ENCODE results near the gene KCNQ1OT1. TPM values are rescaled to one million over a fixed set of nuclear protein-coding genes. Genes with fewer than 3 reads are reported as not detected.

KCNQ1OT1 gene
- total RNA-seq, 2 donors from 2014 or later = 0.77 to 1.5 TPM

DNA sequence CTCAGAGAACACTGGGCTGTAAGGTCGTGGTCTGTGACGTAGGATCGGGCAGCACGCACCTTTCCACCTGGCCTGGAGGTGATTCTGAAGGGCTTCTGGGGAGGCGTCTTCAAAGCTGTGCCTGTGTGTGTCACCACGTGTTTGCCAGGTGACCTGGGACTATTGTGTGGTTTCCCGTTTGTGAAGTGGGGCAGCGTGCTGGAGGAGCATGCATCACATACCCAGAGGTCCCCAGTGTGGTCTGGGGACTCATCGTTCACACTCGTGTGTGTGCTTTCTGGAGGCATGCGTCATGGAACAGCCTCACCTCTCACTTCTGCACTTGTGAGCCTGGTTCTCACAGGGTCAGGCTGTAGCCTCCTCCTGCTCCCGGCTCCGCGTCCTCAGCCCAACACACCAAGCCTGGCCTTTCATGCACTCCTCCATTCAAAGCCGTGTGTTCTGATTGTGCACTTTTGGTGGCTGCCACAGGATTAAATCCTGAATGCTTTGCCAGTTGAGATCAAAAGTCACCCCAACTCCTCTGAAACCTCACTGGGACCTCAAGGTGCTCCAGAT, 106.3 kb downstream of the KCNQ1OT1 start:
- intact Hi-C loops (cut with DNase I) = no loop called here
- no peak overlapping the region for H3K27ac ChIP-seq
- no peak overlapping the region for H3K4me3 ChIP-seq
- H3K36me3 ChIP-seq = no peaks in the 10 kb centered on the region
- H3K27me3 ChIP-seq = no peaks in the 10 kb centered on the region
- no peaks in the 10 kb centered on the region for H3K4me1 ChIP-seq
- no peaks in the 10 kb centered on the region for H3K9me3 ChIP-seq
- H3K9ac ChIP-seq (ENCODE audit: low read depth in 2 of 2, low read length in 2 of 2) = no peak overlapping the region
- DNase-seq = no peak
- TF ChIP-seq, protein P1, sequence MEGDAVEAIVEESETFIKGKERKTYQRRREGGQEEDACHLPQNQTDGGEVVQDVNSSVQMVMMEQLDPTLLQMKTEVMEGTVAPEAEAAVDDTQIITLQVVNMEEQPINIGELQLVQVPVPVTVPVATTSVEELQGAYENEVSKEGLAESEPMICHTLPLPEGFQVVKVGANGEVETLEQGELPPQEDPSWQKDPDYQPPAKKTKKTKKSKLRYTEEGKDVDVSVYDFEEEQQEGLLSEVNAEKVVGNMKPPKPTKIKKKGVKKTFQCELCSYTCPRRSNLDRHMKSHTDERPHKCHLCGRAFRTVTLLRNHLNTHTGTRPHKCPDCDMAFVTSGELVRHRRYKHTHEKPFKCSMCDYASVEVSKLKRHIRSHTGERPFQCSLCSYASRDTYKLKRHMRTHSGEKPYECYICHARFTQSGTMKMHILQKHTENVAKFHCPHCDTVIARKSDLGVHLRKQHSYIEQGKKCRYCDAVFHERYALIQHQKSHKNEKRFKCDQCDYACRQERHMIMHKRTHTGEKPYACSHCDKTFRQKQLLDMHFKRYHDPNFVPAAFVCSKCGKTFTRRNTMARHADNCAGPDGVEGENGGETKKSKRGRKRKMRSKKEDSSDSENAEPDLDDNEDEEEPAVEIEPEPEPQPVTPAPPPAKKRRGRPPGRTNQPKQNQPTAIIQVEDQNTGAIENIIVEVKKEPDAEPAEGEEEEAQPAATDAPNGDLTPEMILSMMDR (IDR thresholded peaks at IDR 0.05) = no peak

DNA sequence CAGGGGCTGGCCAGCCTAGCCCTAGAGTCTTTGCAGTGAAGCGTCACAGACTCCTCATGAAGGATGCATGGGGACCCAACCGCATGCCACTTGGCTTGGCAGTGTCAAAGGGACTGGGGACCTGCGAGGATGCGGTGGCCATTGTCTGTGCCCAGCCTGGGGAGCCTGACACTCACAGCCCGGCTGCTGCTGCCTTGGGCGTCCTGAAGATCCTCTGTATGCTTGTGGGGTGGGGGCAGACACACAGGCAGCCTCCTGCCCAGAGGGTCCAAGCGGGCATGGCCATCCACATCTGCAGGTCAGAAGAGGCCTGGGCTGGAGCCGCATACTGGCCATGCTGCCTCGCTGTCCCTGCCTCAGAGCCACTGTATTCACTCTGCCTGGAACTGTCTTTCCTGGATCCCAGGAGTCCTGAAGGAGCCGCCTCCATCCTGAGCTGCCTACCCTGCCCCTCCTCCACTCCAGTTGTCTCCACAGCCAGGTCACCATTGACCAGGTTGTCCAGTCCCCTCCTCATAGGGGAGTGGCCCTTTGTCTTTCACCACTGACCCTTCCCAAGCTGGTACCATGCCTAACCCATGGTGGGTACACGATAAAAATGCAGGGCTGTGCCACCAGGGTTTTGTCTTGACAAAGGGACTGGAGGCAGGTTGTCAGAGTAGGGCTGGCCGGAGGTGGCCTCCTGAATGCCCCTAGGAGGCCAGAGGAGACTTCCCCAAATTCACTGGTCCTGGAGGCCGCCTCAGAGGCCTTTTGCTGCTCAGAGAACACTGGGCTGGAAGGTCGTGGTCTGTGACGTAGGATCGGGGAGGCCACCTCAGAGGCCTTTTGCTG, 107.0 kb downstream of the KCNQ1OT1 start:
- no peak overlapping the region for H3K27ac ChIP-seq
- TF ChIP-seq, protein P1 (IDR thresholded peaks at IDR 0.05) = no peak
- H3K4me3 ChIP-seq = no peak overlapping the region
- no peaks in the 10 kb centered on the region for H3K36me3 ChIP-seq
- H3K4me1 ChIP-seq = no peaks in the 10 kb centered on the region
- H3K9me3 ChIP-seq = no peaks in the 10 kb centered on the region
- intact Hi-C loops (cut with DNase I) = no loop called here
- no peak overlapping the region for H3K9ac ChIP-seq (ENCODE audit: low read depth in 2 of 2, low read length in 2 of 2)
- H3K27me3 ChIP-seq = no peaks in the 10 kb centered on the region
- DNase-seq = no peak

DNA sequence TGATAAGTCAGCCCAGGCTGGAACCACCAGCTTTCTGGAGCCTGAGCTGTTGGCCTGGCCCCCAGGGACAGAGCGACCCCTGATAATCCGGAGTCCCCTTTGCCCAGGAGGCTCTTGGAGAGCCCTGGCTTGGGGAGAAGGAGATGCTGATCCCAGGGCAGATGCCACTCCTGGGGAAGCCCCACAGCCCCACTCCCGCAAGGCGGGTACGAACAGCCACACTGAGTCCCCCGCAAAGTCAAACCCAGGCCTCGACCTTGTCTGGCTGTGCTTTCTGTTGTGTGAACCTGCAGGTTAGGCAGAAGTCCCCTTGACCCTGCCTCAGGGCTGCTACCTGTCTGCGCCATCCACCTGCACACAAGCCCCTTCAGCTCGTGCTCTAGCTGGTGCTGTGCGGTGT, 108.0 kb downstream of the KCNQ1OT1 start:
- DNase-seq = no peak
- Histone ChIP-seq H3K36me3 (no peaks in the 10 kb centered on the region), H3K9me3 (no peaks in the 10 kb centered on the region), H3K4me3 (no peak overlapping the region), H3K27ac (no peak overlapping the region), H3K27me3 (no peaks in the 10 kb centered on the region), H3K9ac (ENCODE audit: low read depth in 2 of 2, low read length in 2 of 2) (no peak overlapping the region), H3K4me1 (no peaks in the 10 kb centered on the region)
- intact Hi-C loops (cut with DNase I) = no loop called here
- TF ChIP-seq, protein P1 (IDR thresholded peaks at IDR 0.05) = no peak

DNA sequence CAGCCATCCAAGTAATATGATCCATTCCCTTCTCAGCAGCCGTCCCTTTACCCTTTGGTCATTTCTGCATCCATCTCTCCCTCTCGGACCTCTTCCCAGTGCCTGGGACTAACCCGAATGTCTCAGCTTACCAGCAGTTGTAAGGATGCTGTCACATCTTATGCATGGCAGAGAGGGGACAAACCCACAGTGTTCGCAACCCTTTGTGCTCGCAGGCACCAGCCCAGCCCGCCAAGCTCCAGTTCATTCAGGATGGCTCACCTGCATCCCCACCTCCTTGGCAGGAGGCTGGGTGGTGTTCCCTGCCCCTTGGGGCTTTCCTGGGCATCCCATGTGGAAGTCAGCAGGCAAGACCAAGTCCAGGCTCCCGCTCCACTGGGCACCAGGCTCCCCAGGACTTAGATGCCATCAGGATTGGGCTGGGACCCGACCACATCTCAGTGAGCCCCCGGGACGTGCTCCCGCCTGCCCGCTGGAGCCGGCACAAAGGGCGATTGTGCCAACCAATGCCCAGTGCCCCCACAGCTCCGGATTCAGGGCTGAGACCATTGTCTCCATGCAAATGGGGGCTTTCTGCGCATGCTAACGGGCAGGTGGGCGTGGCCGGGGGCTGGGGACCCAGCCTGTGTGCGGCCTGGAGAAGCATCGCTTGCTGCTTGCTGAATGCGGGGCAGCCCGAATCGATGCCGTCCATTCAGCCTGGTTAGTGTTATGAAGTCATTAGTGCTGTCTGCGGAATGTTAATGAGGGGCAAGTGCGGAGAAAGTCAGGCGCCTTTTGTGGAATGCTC, 108.6 kb downstream of the KCNQ1OT1 start:
- H3K36me3 ChIP-seq = no peaks in the 10 kb centered on the region
- H3K9ac ChIP-seq (ENCODE audit: low read depth in 2 of 2, low read length in 2 of 2) = no peak overlapping the region
- H3K4me1 ChIP-seq = no peaks in the 10 kb centered on the region
- H3K27me3 ChIP-seq = no peaks in the 10 kb centered on the region
- intact Hi-C loops (cut with DNase I) = no loop called here
- H3K4me3 ChIP-seq = no peak overlapping the region
- TF ChIP-seq, protein P1 (IDR thresholded peaks at IDR 0.05) = no peak
- DNase-seq = no peak
- H3K9me3 ChIP-seq = no peaks in the 10 kb centered on the region
- H3K27ac ChIP-seq = no peak overlapping the region

DNA sequence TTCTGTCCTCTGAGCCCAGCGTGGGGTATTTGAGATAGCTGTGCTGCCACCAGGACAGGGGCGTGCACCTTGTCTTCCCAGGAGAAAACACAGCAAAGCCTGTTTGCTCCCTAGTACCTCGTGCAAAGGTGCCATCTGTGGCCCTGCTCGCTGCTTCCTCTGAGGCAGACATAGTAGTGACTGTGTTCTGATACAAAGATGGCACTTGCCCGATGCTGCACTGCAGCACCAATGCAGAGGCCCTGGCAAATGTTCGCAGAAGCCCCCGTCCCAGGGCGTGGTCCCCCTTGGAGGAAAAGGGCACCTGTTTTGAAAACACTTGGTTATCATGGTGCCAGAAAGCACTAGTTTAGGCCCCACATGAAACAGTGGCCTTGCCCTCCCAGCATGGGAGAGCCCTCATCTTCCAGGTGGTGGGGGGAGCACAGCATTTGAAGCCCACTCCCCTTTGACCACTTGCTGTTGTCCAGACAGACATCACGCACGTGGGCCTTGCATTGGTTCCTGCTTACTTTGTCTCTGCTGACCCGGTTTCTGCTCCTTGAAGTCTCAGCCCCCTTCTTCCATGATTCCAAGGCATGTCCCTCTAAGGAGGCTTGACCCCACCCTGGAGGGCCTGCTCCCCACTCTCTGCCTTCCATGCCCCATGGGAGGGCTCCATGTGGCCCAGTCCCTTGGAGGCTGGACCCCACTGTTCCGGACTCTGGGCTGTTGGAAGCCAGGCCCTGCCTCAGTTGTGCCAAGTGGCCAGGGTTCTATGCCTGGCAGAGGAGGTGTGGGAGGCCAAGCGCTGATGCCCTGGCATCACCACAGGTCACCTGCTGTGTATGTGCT, 109.4 kb downstream of the KCNQ1OT1 start:
- Histone ChIP-seq H3K9ac (ENCODE audit: low read depth in 2 of 2, low read length in 2 of 2) (no peak overlapping the region), H3K36me3 (no peaks in the 10 kb centered on the region), H3K9me3 (no peaks in the 10 kb centered on the region), H3K4me3 (no peak overlapping the region), H3K4me1 (no peaks in the 10 kb centered on the region), H3K27ac (no peak overlapping the region), H3K27me3 (no peaks in the 10 kb centered on the region)
- no peak for DNase-seq
- TF ChIP-seq, protein P1 (IDR thresholded peaks at IDR 0.05) = no peak
- intact Hi-C loops (cut with DNase I) = no loop called here

All from colonic mucosa (tissue), 4 donors.